Measurements from ENCODE around the gene MRTFB. TPM values are rescaled to one million over a fixed set of nuclear protein-coding genes. Genes with fewer than 3 reads are reported as not detected.

Gene MRTFB
- total RNA-seq, 1 donor from 2014 or later, result 77.5 TPM

- Mint-ChIP-seq H3K27ac (peak overlapping the region; percentile 26), H3K36me3 (peaks cover 13% of the 10 kb centered on the region)
These were observed 123.6 kb downstream of the MRTFB start for GRCh38 chr16:14194721-14195120.

DNA sequence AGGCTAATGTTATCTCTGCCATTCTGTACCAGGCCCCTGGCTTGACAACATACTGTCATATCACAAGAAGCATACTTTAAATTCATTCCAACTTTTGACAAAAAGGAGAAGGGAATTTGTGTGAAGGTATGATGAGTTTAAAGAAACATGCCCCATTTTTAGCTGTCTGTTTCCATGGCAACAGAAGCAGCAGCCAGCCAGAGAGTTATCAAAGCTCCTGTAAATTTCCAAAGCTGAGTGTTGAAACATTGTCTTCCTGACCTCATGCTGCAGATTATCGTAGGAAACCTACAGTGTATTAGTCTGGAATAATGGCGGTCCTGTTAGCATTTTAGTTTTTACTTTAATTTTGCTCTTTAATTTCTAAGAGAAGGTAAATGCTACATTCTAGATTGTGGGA, 124.9 kb downstream of the MRTFB start:
- peaks cover 15% of the 10 kb centered on the region for H3K36me3 Mint-ChIP-seq
- no peak for DNase-seq (ENCODE audit: low spot score in 2 of 2, unreplicated experiment in 2 of 2)
- no peak overlapping the region for H3K4me3 Mint-ChIP-seq
- no peaks in the 10 kb centered on the region for H3K27me3 Mint-ChIP-seq (ENCODE audit: low read depth)
- peaks cover 30% of the 10 kb centered on the region for H3K4me1 Mint-ChIP-seq
- H3K9me3 Mint-ChIP-seq, result peaks cover 18% of the 10 kb centered on the region
- peak overlapping the region; percentile 83 for H3K27ac Mint-ChIP-seq
- TF ChIP-seq, protein P1, sequence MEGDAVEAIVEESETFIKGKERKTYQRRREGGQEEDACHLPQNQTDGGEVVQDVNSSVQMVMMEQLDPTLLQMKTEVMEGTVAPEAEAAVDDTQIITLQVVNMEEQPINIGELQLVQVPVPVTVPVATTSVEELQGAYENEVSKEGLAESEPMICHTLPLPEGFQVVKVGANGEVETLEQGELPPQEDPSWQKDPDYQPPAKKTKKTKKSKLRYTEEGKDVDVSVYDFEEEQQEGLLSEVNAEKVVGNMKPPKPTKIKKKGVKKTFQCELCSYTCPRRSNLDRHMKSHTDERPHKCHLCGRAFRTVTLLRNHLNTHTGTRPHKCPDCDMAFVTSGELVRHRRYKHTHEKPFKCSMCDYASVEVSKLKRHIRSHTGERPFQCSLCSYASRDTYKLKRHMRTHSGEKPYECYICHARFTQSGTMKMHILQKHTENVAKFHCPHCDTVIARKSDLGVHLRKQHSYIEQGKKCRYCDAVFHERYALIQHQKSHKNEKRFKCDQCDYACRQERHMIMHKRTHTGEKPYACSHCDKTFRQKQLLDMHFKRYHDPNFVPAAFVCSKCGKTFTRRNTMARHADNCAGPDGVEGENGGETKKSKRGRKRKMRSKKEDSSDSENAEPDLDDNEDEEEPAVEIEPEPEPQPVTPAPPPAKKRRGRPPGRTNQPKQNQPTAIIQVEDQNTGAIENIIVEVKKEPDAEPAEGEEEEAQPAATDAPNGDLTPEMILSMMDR (IDR thresholded peaks at IDR 0.05; ENCODE audit: unreplicated experiment), result no peak

More at GRCh38 chr16:14194721-14195120, 123.6 kb downstream of the MRTFB start:
- TF ChIP-seq, protein P1 (IDR thresholded peaks at IDR 0.05; ENCODE audit: unreplicated experiment), result no peak
- no peak overlapping the region for H3K4me3 Mint-ChIP-seq
- H3K4me1 Mint-ChIP-seq, result peaks cover 40% of the 10 kb centered on the region
- H3K9me3 Mint-ChIP-seq, result peaks cover 18% of the 10 kb centered on the region
- no peak for DNase-seq (ENCODE audit: low spot score in 2 of 2, unreplicated experiment in 2 of 2)
- no peaks in the 10 kb centered on the region for H3K27me3 Mint-ChIP-seq (ENCODE audit: low read depth)

GRCh38 chr16:14196539-14196938, 125.4 kb downstream of the MRTFB start:
- H3K36me3 Mint-ChIP-seq, result peaks cover 15% of the 10 kb centered on the region
- TF ChIP-seq, protein P1 (IDR thresholded peaks at IDR 0.05; ENCODE audit: unreplicated experiment), result no peak
- no peaks in the 10 kb centered on the region for H3K27me3 Mint-ChIP-seq (ENCODE audit: low read depth)
- no peak overlapping the region for H3K4me3 Mint-ChIP-seq
- peaks cover 18% of the 10 kb centered on the region for H3K9me3 Mint-ChIP-seq
- no peak for DNase-seq (ENCODE audit: low spot score in 2 of 2, unreplicated experiment in 2 of 2)
- H3K4me1 Mint-ChIP-seq, result peaks cover 26% of the 10 kb centered on the region
- H3K27ac Mint-ChIP-seq, result peak overlapping the region; percentile 83

- H3K4me3 Mint-ChIP-seq, result no peak overlapping the region
- no peak overlapping the region for H3K27ac Mint-ChIP-seq
- peaks cover 18% of the 10 kb centered on the region for H3K9me3 Mint-ChIP-seq
- peaks cover 15% of the 10 kb centered on the region for H3K36me3 Mint-ChIP-seq
- H3K4me1 Mint-ChIP-seq, result peaks cover 26% of the 10 kb centered on the region
- TF ChIP-seq, protein P1 (IDR thresholded peaks at IDR 0.05; ENCODE audit: unreplicated experiment), result no peak
- no peak for DNase-seq (ENCODE audit: low spot score in 2 of 2, unreplicated experiment in 2 of 2)
- H3K27me3 Mint-ChIP-seq (ENCODE audit: low read depth), result no peaks in the 10 kb centered on the region
These were observed 126.9 kb downstream of the MRTFB start for GRCh38 chr16:14198012-14198411.

GRCh38 chr16:14198572-14198971, 127.5 kb downstream of the MRTFB start:
- Mint-ChIP-seq H3K4me1 (peaks cover 24% of the 10 kb centered on the region), H3K9me3 (peaks cover 18% of the 10 kb centered on the region), H3K36me3 (peaks cover 15% of the 10 kb centered on the region), H3K4me3 (no peak overlapping the region), H3K27me3 (ENCODE audit: low read depth) (no peaks in the 10 kb centered on the region), H3K27ac (no peak overlapping the region)
- TF ChIP-seq, protein P1 (IDR thresholded peaks at IDR 0.05; ENCODE audit: unreplicated experiment), result no peak
- no peak for DNase-seq (ENCODE audit: low spot score in 2 of 2, unreplicated experiment in 2 of 2)

GRCh38 chr16:14199199-14199598, 128.1 kb downstream of the MRTFB start:
- Mint-ChIP-seq H3K9me3 (peaks cover 18% of the 10 kb centered on the region), H3K36me3 (peaks cover 15% of the 10 kb centered on the region), H3K4me1 (peaks cover 24% of the 10 kb centered on the region), H3K27ac (no peak overlapping the region), H3K4me3 (no peak overlapping the region), H3K27me3 (ENCODE audit: low read depth) (no peaks in the 10 kb centered on the region)
- DNase-seq (ENCODE audit: low spot score in 2 of 2, unreplicated experiment in 2 of 2), result no peak
- TF ChIP-seq, protein P1 (IDR thresholded peaks at IDR 0.05; ENCODE audit: unreplicated experiment), result no peak
